Neural progenitor cell (in vitro differentiated cells): ENCODE data around the gene TTLL10. TPM values are rescaled to one million over a fixed set of nuclear protein-coding genes. Genes with fewer than 3 reads are reported as not detected.

Experiments used
- DNase-seq: peaks from one replicate; pipeline ENCODE4 v3.0.0-alpha.2; 2016; ENCODE audit warnings: low spot score
- H2AFZ ChIP-seq: fragments of 200-600 bp; sonication (generic); replicated peaks from 2 replicates; pipeline ENCODE4 v1.6.1; 2016; ENCODE audit warnings: antibody characterized with exemption
- H3F3A ChIP-seq: fragments of 200-600 bp; sonication (generic); 2 replicates; pipeline ENCODE4 v1.6.1; 2016; ENCODE audit warnings: antibody characterized with exemption, low read depth
- H3K27ac ChIP-seq: fragments of 200-600 bp; sonication (generic); 2 replicates; pipeline ENCODE4 v1.5.1; 2016; ENCODE audit warnings: mild to moderate bottlenecking
- H3K27me3 ChIP-seq: fragments of 200-600 bp; sonication (generic); 2 replicates; pipeline ENCODE4 v1.6.1; 2016; ENCODE audit warnings: mild to moderate bottlenecking, moderate library complexity
- H3K36me3 ChIP-seq: fragments of 200-600 bp; sonication (generic); 2 replicates; pipeline ENCODE4 v1.5.1; 2016
- H3K4me1 ChIP-seq: fragments of 200-600 bp; sonication (generic); 2 replicates; pipeline ENCODE4 v1.6.1; 2016; ENCODE audit warnings: mixed run types
- H3K4me2 ChIP-seq: fragments of 200-600 bp; sonication (generic); 2 replicates; pipeline ENCODE4 v1.6.1; 2016
- H3K4me3 ChIP-seq: fragments of 200-600 bp; sonication (generic); 2 replicates; pipeline ENCODE4 v1.5.1; 2016
- H3K79me2 ChIP-seq: fragments of 200-600 bp; sonication (generic); 2 replicates; pipeline ENCODE4 v1.6.1; 2016; ENCODE audit warnings: low read depth
- H3K9ac ChIP-seq: fragments of 200-600 bp; sonication (generic); 2 replicates; pipeline ENCODE4 v1.6.1; 2016
- H3K9me3 ChIP-seq: fragments of 200-600 bp; sonication (generic); 2 replicates; pipeline ENCODE4 v1.5.1; 2016; ENCODE audit warnings: low read depth
- H4K20me1 ChIP-seq: fragments of 200-600 bp; sonication (generic); 2 replicates; pipeline ENCODE4 v1.6.1; 2016; ENCODE audit warnings: low read depth
- H3K27ac Mint-ChIP-seq: 3 replicates; pipeline ENCODE4 v1.8.0; 2021; ENCODE audit warnings: mixed read lengths
- H3K27me3 Mint-ChIP-seq: 2 replicates; pipeline ENCODE4 v1.8.0; 2022; ENCODE audit warnings: low read depth, mild to moderate bottlenecking, inconsistent platforms, moderate library complexity, mixed read lengths; ENCODE audit not compliant: insufficient read depth
- H3K36me3 Mint-ChIP-seq: 3 replicates; pipeline ENCODE4 v1.8.0; 2021; ENCODE audit warnings: mixed read lengths
- H3K4me1 Mint-ChIP-seq: 3 replicates; pipeline ENCODE4 v1.8.0; 2021; ENCODE audit warnings: mixed read lengths
- H3K4me3 Mint-ChIP-seq: 3 replicates; pipeline ENCODE4 v1.8.0; 2021; ENCODE audit warnings: mild to moderate bottlenecking, moderate library complexity, mixed read lengths
- H3K9me3 Mint-ChIP-seq: 3 replicates; pipeline ENCODE4 v1.8.0; 2020; ENCODE audit warnings: mixed read lengths
- EZH2 ChIP-seq: fragments of 200-600 bp; sonication (generic); IDR thresholded peaks from 2 replicates; pipeline ENCODE4 v1.6.1; 2017; ENCODE audit warnings: antibody characterized with exemption, mild to moderate bottlenecking, moderate library complexity
- EZH2phosphoT487 ChIP-seq: fragments of 200-600 bp; sonication (generic); IDR thresholded peaks from 2 replicates; pipeline ENCODE4 v1.6.1; 2017; ENCODE audit warnings: antibody characterized with exemption
- total RNA-seq: library from RNA; depleted of rRNA; stranded (reverse); fragments of >200 nt; gene quantifications from 2 replicates; pipeline ENCODE4 v1.2.3, GENCODE V29; 2015; ENCODE audit warnings: low replicate concordance
- TF ChIP-seq, protein P1 (sequence below): fragments of 200-600 bp; sonication (generic); IDR thresholded peaks from 2 replicates; pipeline ENCODE4 v1.5.1; 2017; ENCODE audit warnings: antibody characterized with exemption, mild to moderate bottlenecking

TTLL10 gene
- total RNA-seq, 1 donor from 2014 or later, result not detected

DNA sequence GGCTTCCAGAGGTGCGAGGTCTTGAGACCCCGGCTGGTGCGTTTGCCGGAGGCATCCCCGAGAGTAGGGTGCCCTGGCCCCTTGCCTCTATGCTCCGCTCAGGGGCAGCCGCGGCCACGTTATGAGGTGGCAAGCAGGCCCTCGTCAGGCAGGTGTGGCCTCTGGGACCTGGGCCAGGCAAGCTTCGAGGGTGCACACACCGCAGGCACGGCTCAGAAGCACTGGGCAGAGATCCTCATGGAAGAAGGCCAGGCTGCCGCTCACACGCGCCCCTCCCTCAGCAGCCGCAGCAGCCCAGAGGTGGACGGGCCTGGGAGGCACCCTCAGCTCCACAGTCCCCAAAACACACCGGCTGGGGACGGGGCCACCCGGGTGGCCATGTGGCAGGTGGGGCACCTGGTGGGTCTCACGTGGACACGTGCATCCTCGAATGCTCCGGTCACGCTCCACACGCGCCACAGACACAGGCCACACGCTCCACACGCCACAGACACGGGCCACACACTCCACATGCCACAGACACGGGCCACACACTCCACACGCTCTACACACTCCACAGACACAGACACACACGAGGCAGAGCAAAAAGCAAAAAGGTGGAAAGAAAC, 51.7 kb downstream of the TTLL10 start:
- Histone ChIP-seq H4K20me1 (peaks cover 8% of the 10 kb centered on the region), H2AFZ (no peak overlapping the region), H3K9me3 (no peaks in the 10 kb centered on the region), H3K4me2 (no peak overlapping the region), H3K27ac (no peak overlapping the region), H3K27me3 (no peaks in the 10 kb centered on the region), H3K4me3 (no peak overlapping the region), H3K4me1 (no peaks in the 10 kb centered on the region), H3K36me3 (no peaks in the 10 kb centered on the region), H3K9ac (no peak overlapping the region), H3F3A (no peaks in the 10 kb centered on the region), H3K79me2 (peaks cover 17% of the 10 kb centered on the region)
- H3K27me3 Mint-ChIP-seq, result peaks cover 11% of the 10 kb centered on the region
- H3K4me3 Mint-ChIP-seq, result no peak overlapping the region
- peaks cover 5% of the 10 kb centered on the region for H3K4me1 Mint-ChIP-seq
- DNase-seq, result no peak
- H3K27ac Mint-ChIP-seq, result no peak overlapping the region
- H3K9me3 Mint-ChIP-seq, result no peaks in the 10 kb centered on the region
- TF ChIP-seq EZH2 (no peak), EZH2phosphoT487 (no peak)
- TF ChIP-seq, protein P1, sequence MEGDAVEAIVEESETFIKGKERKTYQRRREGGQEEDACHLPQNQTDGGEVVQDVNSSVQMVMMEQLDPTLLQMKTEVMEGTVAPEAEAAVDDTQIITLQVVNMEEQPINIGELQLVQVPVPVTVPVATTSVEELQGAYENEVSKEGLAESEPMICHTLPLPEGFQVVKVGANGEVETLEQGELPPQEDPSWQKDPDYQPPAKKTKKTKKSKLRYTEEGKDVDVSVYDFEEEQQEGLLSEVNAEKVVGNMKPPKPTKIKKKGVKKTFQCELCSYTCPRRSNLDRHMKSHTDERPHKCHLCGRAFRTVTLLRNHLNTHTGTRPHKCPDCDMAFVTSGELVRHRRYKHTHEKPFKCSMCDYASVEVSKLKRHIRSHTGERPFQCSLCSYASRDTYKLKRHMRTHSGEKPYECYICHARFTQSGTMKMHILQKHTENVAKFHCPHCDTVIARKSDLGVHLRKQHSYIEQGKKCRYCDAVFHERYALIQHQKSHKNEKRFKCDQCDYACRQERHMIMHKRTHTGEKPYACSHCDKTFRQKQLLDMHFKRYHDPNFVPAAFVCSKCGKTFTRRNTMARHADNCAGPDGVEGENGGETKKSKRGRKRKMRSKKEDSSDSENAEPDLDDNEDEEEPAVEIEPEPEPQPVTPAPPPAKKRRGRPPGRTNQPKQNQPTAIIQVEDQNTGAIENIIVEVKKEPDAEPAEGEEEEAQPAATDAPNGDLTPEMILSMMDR, result no peak
- H3K36me3 Mint-ChIP-seq, result peaks cover 25% of the 10 kb centered on the region

DNA sequence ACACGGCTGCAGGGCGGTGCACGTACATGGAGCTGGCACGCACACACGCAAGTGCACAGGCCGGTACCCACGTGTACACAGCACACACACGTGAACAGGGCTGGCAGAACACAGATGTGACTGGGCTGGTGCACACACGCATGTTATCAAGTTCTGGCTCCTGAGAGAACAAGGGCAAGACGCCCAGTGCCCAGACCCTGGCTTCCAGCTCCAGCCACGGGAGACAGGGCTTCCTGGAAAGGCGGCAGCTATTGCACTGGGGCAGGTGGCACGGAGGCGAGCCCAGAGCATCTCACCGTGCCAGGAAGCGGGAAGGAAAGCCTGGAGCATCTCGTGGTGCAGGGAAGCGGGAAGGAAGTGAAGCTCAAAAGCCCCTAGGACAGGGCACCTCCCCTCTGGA, 52.2 kb downstream of the TTLL10 start:
- Histone ChIP-seq H3K9ac (no peak overlapping the region), H3K27ac (no peak overlapping the region), H4K20me1 (peaks cover 12% of the 10 kb centered on the region), H3F3A (peaks cover 2% of the 10 kb centered on the region), H3K4me3 (no peak overlapping the region), H2AFZ (no peak overlapping the region), H3K4me1 (peaks cover 5% of the 10 kb centered on the region), H3K36me3 (no peaks in the 10 kb centered on the region), H3K4me2 (no peak overlapping the region), H3K79me2 (peaks cover 23% of the 10 kb centered on the region), H3K9me3 (no peaks in the 10 kb centered on the region), H3K27me3 (no peaks in the 10 kb centered on the region)
- peaks cover 20% of the 10 kb centered on the region for H3K36me3 Mint-ChIP-seq
- no peak overlapping the region for H3K4me3 Mint-ChIP-seq
- no peak for TF ChIP-seq EZH2phosphoT487
- TF ChIP-seq, protein P1, result no peak
- H3K27me3 Mint-ChIP-seq, result peaks cover 11% of the 10 kb centered on the region
- H3K27ac Mint-ChIP-seq, result no peak overlapping the region
- no peaks in the 10 kb centered on the region for H3K9me3 Mint-ChIP-seq
- H3K4me1 Mint-ChIP-seq, result peaks cover 10% of the 10 kb centered on the region
- no peak for DNase-seq

DNA sequence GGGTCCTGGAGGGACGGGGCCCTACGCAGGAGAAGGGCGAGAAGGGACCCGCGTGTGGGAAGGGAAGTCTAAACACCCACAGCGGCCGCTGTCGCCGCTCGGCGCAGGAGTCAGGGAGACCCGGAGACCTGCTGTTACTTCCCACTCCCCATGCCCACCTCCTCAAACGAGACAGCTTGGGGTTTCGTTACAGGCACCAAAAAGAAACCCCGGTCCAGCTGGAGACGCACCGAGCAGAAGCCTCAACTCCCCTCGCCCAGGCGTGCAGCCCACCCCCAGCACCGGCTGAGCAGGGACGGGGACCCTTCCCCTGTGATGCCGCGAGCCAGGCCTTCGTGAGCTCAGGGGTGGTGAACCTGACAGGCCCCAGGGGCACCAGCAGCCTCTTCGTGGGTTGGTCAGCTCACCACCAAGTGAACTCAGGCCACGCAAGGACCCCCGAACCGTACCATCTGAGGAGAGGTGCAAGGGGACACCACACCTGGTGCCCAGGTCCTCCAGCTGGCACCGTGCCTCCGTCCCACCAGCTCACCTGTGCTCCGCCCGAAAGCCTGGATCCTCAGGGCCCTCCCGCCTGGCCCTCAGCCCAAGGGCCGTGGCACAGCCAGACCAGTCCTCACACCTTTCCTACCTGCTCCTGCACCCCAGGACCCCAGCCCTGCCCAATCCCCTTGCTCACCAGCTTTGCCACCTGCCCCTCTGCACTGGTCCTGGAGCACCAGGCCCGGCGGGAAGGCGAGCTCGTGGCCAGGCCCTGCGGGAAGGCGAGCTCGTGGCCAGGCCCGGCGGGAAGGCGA, 53.1 kb downstream of the TTLL10 start:
- Histone ChIP-seq H3K27me3 (no peaks in the 10 kb centered on the region), H3K4me3 (no peak overlapping the region), H4K20me1 (peaks cover 15% of the 10 kb centered on the region), H3K27ac (no peak overlapping the region), H3K9ac (no peak overlapping the region), H2AFZ (no peak overlapping the region), H3F3A (peaks cover 5% of the 10 kb centered on the region), H3K4me2 (no peak overlapping the region), H3K4me1 (peaks cover 6% of the 10 kb centered on the region), H3K36me3 (no peaks in the 10 kb centered on the region), H3K79me2 (peaks cover 27% of the 10 kb centered on the region), H3K9me3 (no peaks in the 10 kb centered on the region)
- Mint-ChIP-seq H3K4me1 (peaks cover 14% of the 10 kb centered on the region), H3K36me3 (peaks cover 18% of the 10 kb centered on the region), H3K9me3 (no peaks in the 10 kb centered on the region), H3K27ac (no peak overlapping the region), H3K27me3 (peaks cover 8% of the 10 kb centered on the region), H3K4me3 (no peak overlapping the region)
- TF ChIP-seq EZH2 (no peak), EZH2phosphoT487 (no peak)
- TF ChIP-seq, protein P1, result no peak
- DNase-seq, result no peak
